ENCODE results near the gene ZNF681.
"Not testable (repeated sequence)": the region's sequence is repeated elsewhere in the genome, so short reads cannot be mapped to it uniquely, and the experiment has no call there.

ZNF681 gene

DNA sequence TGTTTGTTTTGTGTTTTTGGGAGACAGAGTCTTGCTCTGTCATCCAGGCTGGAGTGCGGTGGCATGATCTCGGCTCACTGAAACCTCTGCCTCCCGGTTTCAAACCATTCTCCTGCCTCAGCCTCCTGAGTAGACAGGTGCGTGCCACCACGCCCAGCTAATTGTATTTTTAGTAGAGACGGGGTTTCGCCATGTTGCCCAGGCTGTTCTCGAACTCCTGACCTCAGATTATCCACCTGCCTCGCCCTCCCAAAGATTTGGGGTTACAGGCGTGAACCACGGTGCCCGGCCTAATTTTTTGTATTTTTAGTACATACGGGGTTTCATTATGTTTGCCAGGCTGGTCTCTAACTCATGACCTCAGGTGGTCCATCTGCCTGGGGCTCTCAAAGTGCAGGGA, 8.3 kb upstream of the ZNF681 start:
- no peaks in the 10 kb centered on the region for H3K9me3 Mint-ChIP-seq
- no peaks in the 10 kb centered on the region for H3K27me3 Mint-ChIP-seq
- ATAC-seq (ENCODE audit: low read depth) (no peak), DNase-seq (ENCODE audit: low spot score in 2 of 2) (no peak)
- H3K4me1 Mint-ChIP-seq, result peaks cover 5% of the 10 kb centered on the region
- no peak overlapping the region for H3K27ac Mint-ChIP-seq
- no peaks in the 10 kb centered on the region for H3K36me3 Mint-ChIP-seq
- no peak overlapping the region for H3K4me3 Mint-ChIP-seq

GRCh38 chr19:23764781-23765180, 6.1 kb upstream of the ZNF681 start:
- H3K27ac Mint-ChIP-seq, result no peak overlapping the region
- H3K9me3 Mint-ChIP-seq, result no peaks in the 10 kb centered on the region
- DNase-seq (ENCODE audit: low spot score in 2 of 2) (no peak), ATAC-seq (ENCODE audit: low read depth) (no peak)
- H3K36me3 Mint-ChIP-seq, result no peaks in the 10 kb centered on the region
- H3K4me3 Mint-ChIP-seq, result peak overlapping the region; percentile 24
- H3K27me3 Mint-ChIP-seq, result no peaks in the 10 kb centered on the region
- peaks cover 5% of the 10 kb centered on the region for H3K4me1 Mint-ChIP-seq

DNA sequence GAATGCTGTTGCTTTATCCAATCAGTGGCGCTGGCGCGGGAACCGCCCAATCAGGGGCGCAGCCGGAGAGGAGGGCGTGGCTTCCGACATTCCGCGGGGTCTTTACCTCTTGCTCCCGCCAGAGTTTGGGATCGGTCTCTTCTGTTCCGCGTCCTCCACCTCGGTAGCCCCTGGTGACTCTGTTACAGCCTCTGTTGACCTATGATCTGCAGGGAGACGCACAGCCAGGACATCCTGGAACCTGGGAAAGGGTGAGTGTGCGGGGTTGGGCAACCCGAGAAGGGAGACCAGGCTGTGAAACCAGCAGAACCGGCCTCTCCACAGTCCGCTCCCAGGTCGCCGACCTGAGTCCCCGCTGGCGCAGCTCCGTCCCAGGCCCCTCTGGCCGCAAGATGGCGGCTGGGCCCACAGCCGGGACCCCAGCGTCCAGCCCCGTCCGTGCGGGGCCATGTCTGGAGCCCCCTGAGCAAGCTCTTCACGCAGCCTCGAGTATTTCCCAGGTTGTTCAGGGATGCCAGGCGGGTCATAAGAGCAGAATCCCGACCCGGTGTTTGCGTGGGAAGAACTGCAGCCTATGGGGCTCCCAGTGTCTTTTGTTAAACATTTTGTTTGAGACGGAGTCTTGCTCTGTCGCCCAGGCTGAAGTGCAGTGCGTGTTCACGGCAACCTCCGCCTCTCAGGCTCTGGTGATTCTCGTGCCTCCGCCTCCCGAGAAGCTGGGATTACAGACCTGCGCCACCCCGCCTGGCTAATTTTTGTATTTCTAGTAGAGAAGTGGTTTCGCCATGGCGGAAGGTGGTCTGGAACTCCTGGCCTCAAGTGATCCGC, 4.4 kb upstream of the ZNF681 start:
- H3K9me3 Mint-ChIP-seq, result no peaks in the 10 kb centered on the region

DNA sequence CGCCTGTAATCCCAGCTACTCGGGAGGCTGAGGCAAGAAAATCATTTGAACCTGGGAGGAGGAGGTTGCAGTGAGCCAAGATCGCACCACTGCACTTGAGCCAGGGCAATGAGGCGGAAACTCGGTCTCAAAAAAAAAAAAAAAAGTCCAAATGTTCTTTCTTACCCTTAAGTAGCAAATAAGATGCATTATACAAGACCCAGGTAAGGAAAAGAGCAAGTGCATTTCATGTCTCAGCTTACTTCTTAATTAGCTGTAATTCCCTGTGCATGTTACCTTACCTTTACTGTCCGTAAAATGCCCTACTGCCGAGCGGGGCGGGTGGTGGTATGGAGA, 3.8 kb upstream of the ZNF681 start:
- no peaks in the 10 kb centered on the region for H3K36me3 Mint-ChIP-seq
- H3K27me3 Mint-ChIP-seq, result no peaks in the 10 kb centered on the region
- peak overlapping the region; percentile 75 for H3K27ac Mint-ChIP-seq
- no peak for ATAC-seq (ENCODE audit: low read depth)
- H3K4me1 Mint-ChIP-seq, result peaks cover 10% of the 10 kb centered on the region
- no peaks in the 10 kb centered on the region for H3K9me3 Mint-ChIP-seq
- H3K4me3 Mint-ChIP-seq, result peak overlapping the region; percentile 97
- no peak for DNase-seq (ENCODE audit: low spot score in 2 of 2)

More for the DNA sequence above, 4.4 kb upstream of the ZNF681 start:
- H3K36me3 Mint-ChIP-seq, result no peaks in the 10 kb centered on the region
- DNase-seq (ENCODE audit: low spot score in 2 of 2) (peak; percentile 73), ATAC-seq (ENCODE audit: low read depth) (peak; percentile 75)
- H3K27ac Mint-ChIP-seq, result peak overlapping the region; percentile 75
- no peaks in the 10 kb centered on the region for H3K27me3 Mint-ChIP-seq
- H3K4me1 Mint-ChIP-seq, result peaks cover 10% of the 10 kb centered on the region
- peak overlapping the region; percentile 97 for H3K4me3 Mint-ChIP-seq

DNA sequence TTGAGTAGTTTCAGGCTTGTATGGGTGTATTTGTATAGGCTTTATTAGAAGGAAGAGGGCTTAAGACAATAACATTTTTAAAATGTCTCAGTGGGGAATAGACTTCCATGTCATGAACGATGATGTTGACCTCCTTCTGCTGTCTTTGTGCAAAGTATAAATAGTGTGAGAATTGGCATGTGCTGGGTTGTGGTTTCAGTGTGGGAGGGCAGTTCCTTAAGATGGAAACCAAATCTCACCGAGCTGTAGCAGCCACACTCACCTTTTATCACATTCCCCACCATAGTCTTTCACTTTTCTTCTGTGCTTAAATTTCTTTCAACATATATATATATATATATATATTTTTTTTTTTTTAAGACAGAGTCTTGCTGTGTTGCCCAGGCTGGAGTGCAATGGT, 1.6 kb upstream of the ZNF681 start:
- peaks cover 13% of the 10 kb centered on the region for H3K4me1 Mint-ChIP-seq
- ATAC-seq (ENCODE audit: low read depth); H3K9me3 Mint-ChIP-seq; H3K4me3 Mint-ChIP-seq; H3K36me3 Mint-ChIP-seq; H3K27me3 Mint-ChIP-seq; DNase-seq (ENCODE audit: low spot score in 2 of 2); H3K27ac Mint-ChIP-seq: not testable (repeated sequence)

GRCh38 chr19:23743633-23744232, 15.0 kb downstream of the ZNF681 start:
- not testable (repeated sequence) for ATAC-seq (ENCODE audit: low read depth); H3K4me1 Mint-ChIP-seq; H3K27ac Mint-ChIP-seq; H3K27me3 Mint-ChIP-seq; DNase-seq (ENCODE audit: low spot score in 2 of 2); H3K4me3 Mint-ChIP-seq
- Mint-ChIP-seq H3K9me3 (peaks cover 13% of the 10 kb centered on the region), H3K36me3 (peaks cover 32% of the 10 kb centered on the region)

GRCh38 chr19:23730729-23731465, 27.8 kb downstream of the ZNF681 start:
- not testable (repeated sequence) for DNase-seq (ENCODE audit: low spot score in 2 of 2)

DNA sequence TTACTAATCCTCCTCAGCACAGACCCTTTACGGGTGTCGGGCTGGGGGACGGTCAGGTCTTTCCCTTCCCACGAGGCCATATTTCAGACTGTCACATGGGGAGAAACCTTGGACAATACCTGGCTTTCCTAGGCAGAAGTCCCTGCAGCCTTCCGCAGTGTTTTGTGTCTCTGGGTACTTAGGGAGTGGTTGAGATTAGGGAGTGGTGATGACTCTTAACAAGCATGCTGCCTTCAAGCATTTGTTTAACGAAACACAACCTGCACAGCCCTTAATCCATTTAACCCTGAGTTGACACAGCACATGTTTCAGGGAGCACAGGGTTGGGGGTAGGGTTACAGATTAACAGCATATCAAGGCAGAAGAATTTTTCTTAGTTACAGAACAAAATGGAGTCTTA, 34.5 kb downstream of the ZNF681 start:
- H3K36me3 Mint-ChIP-seq; DNase-seq (ENCODE audit: low spot score in 2 of 2): not testable (repeated sequence)

More at GRCh38 chr19:23730729-23731465, 27.8 kb downstream of the ZNF681 start:
- not testable (repeated sequence) for H3K4me3 Mint-ChIP-seq; H3K27ac Mint-ChIP-seq; H3K4me1 Mint-ChIP-seq; H3K9me3 Mint-ChIP-seq; H3K36me3 Mint-ChIP-seq; ATAC-seq (ENCODE audit: low read depth); H3K27me3 Mint-ChIP-seq

GRCh38 chr19:23718802-23719201, 39.9 kb downstream of the ZNF681 start:
- Mint-ChIP-seq H3K4me3 (no peak overlapping the region), H3K4me1 (peaks cover 8% of the 10 kb centered on the region), H3K27me3 (peaks cover 10% of the 10 kb centered on the region), H3K36me3 (no peaks in the 10 kb centered on the region), H3K27ac (no peak overlapping the region), H3K9me3 (peaks cover 2% of the 10 kb centered on the region)
- DNase-seq (ENCODE audit: low spot score in 2 of 2) (no peak), ATAC-seq (ENCODE audit: low read depth) (no peak)

More for the DNA sequence above, 34.5 kb downstream of the ZNF681 start:
- not testable (repeated sequence) for H3K4me1 Mint-ChIP-seq; H3K9me3 Mint-ChIP-seq; H3K27ac Mint-ChIP-seq; ATAC-seq (ENCODE audit: low read depth); H3K27me3 Mint-ChIP-seq
- peak overlapping the region; percentile 6 for H3K4me3 Mint-ChIP-seq

- Mint-ChIP-seq H3K9me3 (peaks cover 2% of the 10 kb centered on the region), H3K36me3 (no peaks in the 10 kb centered on the region), H3K27me3 (peaks cover 10% of the 10 kb centered on the region), H3K27ac (no peak overlapping the region), H3K4me1 (peaks cover 4% of the 10 kb centered on the region), H3K4me3 (no peak overlapping the region)
- ATAC-seq (ENCODE audit: low read depth) (no peak), DNase-seq (ENCODE audit: low spot score in 2 of 2) (no peak)
Observed at GRCh38 chr19:23716792-23717191, 41.9 kb downstream of the ZNF681 start.

DNA sequence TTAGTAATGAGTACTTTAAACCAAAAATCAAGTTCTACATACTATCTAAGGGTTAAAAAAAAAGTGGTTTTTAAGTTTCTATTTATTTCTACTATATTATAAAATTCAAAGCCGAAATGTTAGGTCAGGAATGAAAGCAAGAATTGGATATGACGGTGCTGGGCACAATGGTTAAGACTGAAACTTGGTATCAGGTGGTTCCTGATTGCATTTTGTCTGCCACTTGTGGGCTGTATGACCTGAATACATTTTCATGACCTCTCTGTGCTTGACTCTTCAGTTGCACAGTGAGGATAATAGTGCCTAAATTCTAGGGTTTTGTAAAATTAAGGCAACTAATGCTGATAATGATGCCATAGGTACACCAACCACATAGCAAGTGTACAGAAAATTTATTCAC, 49.3 kb downstream of the ZNF681 start:
- Mint-ChIP-seq H3K27ac (no peak overlapping the region), H3K9me3 (peaks cover 2% of the 10 kb centered on the region), H3K36me3 (no peaks in the 10 kb centered on the region), H3K4me1 (no peaks in the 10 kb centered on the region), H3K27me3 (peaks cover 2% of the 10 kb centered on the region), H3K4me3 (no peak overlapping the region)
- DNase-seq (ENCODE audit: low spot score in 2 of 2) (no peak), ATAC-seq (ENCODE audit: low read depth) (no peak)

- Mint-ChIP-seq H3K27me3 (peaks cover 7% of the 10 kb centered on the region), H3K4me1 (no peaks in the 10 kb centered on the region), H3K9me3 (peaks cover 2% of the 10 kb centered on the region)
Observed at GRCh38 chr19:23706657-23707056, 52.0 kb downstream of the ZNF681 start.

DNA sequence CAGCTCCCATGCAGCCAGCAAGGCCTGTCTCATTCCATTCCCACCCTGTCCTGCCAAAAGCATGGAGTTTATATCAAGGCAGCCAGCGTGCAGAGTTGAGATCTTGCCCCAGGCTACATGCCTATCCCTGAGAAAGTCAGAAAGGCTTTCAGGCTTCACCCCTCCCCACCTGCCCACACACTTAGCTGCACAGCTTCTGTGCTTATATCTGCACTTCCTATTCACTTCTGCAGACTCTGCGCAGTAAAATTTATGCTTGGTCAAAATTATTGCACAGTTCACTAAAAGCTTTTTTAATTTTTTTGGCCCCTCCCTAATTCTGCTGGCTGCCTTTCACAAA, 59.2 kb downstream of the ZNF681 start:
- DNase-seq (ENCODE audit: low spot score in 2 of 2) (no peak), ATAC-seq (ENCODE audit: low read depth) (no peak)
- no peak overlapping the region for H3K4me3 Mint-ChIP-seq
- H3K9me3 Mint-ChIP-seq, result peaks cover 1% of the 10 kb centered on the region
- H3K4me1 Mint-ChIP-seq, result peaks cover 5% of the 10 kb centered on the region
- H3K36me3 Mint-ChIP-seq, result peaks cover 2% of the 10 kb centered on the region
- H3K27ac Mint-ChIP-seq, result no peak overlapping the region
- peaks cover 5% of the 10 kb centered on the region for H3K27me3 Mint-ChIP-seq

More at GRCh38 chr19:23706657-23707056, 52.0 kb downstream of the ZNF681 start:
- no peak overlapping the region for H3K27ac Mint-ChIP-seq
- DNase-seq (ENCODE audit: low spot score in 2 of 2) (no peak), ATAC-seq (ENCODE audit: low read depth) (no peak)
- H3K4me3 Mint-ChIP-seq, result no peak overlapping the region
- H3K36me3 Mint-ChIP-seq, result no peaks in the 10 kb centered on the region
